GM12891 (cell line): ENCODE measurements around the gene PRAMEF17.
"Not testable (repeated sequence)": the region's sequence is repeated elsewhere in the genome, so short reads cannot be mapped to it uniquely, and the experiment has no call there.

Experiments
- POLR2A ChIP-seq: IDR thresholded peaks from 2 replicates; pipeline ENCODE4 v1.6.1; 2011; ENCODE audit warnings: low read depth, low read length, control low read depth
- POLR2AphosphoS5 ChIP-seq: IDR thresholded peaks from 2 replicates; pipeline ENCODE4 v1.6.1; 2011; ENCODE audit warnings: low read depth, low read length, control low read depth

- not testable (repeated sequence) for TF ChIP-seq POLR2A, POLR2AphosphoS5
Observed at GRCh38 chr1:13362364-13362763, 27.1 kb upstream of the PRAMEF17 start.
